OCI-LY7 (cell line): ENCODE results near the gene TMF1.

Experiments used
- EZH2phosphoT487 ChIP-seq: fragments of 200-600 bp; sonication (generic); IDR thresholded peaks from 2 replicates; pipeline ENCODE4 v1.6.1; 2018; ENCODE audit warnings: low read depth, borderline replicate concordance, mild to moderate bottlenecking, mixed run types, antibody characterized with exemption, low read length, moderate library complexity, mixed read lengths
- TF ChIP-seq, protein P1 (sequence below): fragments of 200-600 bp; sonication (generic); conservative IDR thresholded peaks from 2 replicates; pipeline ENCODE4 v1.5.1; 2014; ENCODE audit warnings: mild to moderate bottlenecking, antibody characterized with exemption, low read length, moderate library complexity, mixed read lengths

DNA sequence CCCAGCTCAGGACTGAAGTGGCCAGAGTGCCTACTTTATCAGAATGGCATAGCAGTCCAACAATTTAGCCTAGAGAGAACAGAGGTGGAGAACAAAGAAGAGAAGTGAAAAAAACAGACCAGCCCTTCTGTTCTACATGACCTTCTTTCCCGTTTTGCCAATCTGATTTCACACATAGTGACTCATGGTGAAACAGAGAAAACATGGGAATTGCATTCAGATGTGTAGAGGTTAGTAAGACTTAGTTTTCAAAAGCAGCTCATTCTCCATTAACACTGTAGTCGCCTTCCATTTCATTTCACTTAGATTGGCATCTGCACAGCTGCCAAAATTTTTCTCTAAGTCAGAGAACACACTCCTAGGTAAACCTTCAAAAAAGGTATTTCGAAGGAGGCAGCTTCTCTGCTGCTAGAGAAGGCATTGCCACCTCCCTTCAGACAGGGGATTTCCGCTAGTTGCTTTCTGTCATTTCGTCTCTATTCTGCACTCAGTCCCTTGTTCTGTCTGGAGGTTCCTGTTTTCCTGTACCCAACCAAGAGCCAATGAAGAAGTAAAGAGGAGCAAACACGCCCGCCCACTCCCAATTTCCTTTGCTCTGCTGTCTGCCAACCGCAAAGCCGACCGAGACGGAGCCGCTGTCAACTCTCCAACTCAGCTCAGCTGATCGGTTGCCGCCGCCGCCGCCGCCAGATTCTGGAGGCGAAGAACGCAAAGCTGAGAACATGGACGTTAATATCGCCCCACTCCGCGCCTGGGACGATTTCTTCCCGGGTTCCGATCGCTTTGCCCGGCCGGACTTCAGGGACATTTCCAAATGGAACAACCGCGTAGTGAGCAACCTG is 32.4 kb upstream of the TMF1 start, which contains the start of gene ARL6IP5:
- TF ChIP-seq, protein P1, sequence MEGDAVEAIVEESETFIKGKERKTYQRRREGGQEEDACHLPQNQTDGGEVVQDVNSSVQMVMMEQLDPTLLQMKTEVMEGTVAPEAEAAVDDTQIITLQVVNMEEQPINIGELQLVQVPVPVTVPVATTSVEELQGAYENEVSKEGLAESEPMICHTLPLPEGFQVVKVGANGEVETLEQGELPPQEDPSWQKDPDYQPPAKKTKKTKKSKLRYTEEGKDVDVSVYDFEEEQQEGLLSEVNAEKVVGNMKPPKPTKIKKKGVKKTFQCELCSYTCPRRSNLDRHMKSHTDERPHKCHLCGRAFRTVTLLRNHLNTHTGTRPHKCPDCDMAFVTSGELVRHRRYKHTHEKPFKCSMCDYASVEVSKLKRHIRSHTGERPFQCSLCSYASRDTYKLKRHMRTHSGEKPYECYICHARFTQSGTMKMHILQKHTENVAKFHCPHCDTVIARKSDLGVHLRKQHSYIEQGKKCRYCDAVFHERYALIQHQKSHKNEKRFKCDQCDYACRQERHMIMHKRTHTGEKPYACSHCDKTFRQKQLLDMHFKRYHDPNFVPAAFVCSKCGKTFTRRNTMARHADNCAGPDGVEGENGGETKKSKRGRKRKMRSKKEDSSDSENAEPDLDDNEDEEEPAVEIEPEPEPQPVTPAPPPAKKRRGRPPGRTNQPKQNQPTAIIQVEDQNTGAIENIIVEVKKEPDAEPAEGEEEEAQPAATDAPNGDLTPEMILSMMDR = no peak
- TF ChIP-seq EZH2phosphoT487 = no peak
